Thyroid gland (tissue), 4 donors: ENCODE results near the gene PTPN22. TPM values are rescaled to one million over a fixed set of nuclear protein-coding genes. Genes with fewer than 3 reads are reported as not detected.

Source experiments
- DNase-seq, 2 donors: peaks; one replicate each; pipeline ENCODE4 v3.0.0-alpha.2; 2019
- H3K27ac ChIP-seq, 3 donors: fragments of 200-600 bp; sonication (generic); 1 replicate in 2 of 3; 2 replicates in 1 of 3; pipeline ENCODE4 v1.5.1; 2016 to 2019; ENCODE audit warnings: mild to moderate bottlenecking in 1 of 3, moderate library complexity in 1 of 3
- H3K27me3 ChIP-seq: fragments of 200-600 bp; sonication (generic); one replicate; pipeline ENCODE4 v1.5.1; 2019
- H3K36me3 ChIP-seq, 2 donors: fragments of 200-600 bp; sonication (generic); one replicate each; pipeline ENCODE4 v1.5.1; 2016 to 2019
- H3K4me1 ChIP-seq, 2 donors: fragments of 200-600 bp; sonication (generic); one replicate each; pipeline ENCODE4 v1.5.1; 2017 to 2019
- H3K4me3 ChIP-seq, 3 donors: fragments of 200-600 bp; sonication (generic); replicated peaks in 1 of 3; 1 replicate in 2 of 3; 2 replicates in 1 of 3; pipeline ENCODE4 v1.5.1; 2016; ENCODE audit warnings: mild to moderate bottlenecking in 1 of 3
- H3K9me3 ChIP-seq: fragments of 200-600 bp; sonication (generic); one replicate; pipeline ENCODE4 v1.5.1; 2017
- POLR2A ChIP-seq, 2 donors: fragments of 450-650 bp; IDR thresholded peaks; one replicate each; pipeline ENCODE4 v1.6.1; 2017; ENCODE audit warnings: antibody characterized with exemption in 2 of 2, mild to moderate bottlenecking in 2 of 2, moderate library complexity in 1 of 2
- WGBS, 2 donors: methylation state at CpG; one replicate each; pipeline ENCODE4 v1.1.5; 2017; 5-methylcytosine and 5-hydroxymethylcytosine counted together
- intact Hi-C: fragments of 100-400 bp; cut with DNase I; formaldehyde crosslinking; loops from one replicate; pipeline ENCODE4 v1.15.1; 2023
- total RNA-seq, 4 donors: library from RNA; depleted of rRNA; stranded (reverse); fragments of >200 nt; gene quantifications; one replicate each; pipeline ENCODE4 v1.2.3, GENCODE V29; 2016
- TF ChIP-seq, protein P1 (sequence below), 6 experiments: fragments of 200-600 bp in 3 of 6; fragments of 450-650 bp in 3 of 6; sonication (generic) in 3 of 6; IDR thresholded peaks; one replicate each; pipeline ENCODE4 v1.5.1; 2016 to 2019; ENCODE audit warnings: antibody characterized with exemption in 6 of 6, mild to moderate bottlenecking in 2 of 6, inconsistent platforms in 1 of 6, moderate library complexity in 1 of 6

Gene PTPN22
- total RNA-seq, 4 donors from 2014 or later = 0.89 to 6.2 (median 2.6) TPM; not detected in 1

DNA sequence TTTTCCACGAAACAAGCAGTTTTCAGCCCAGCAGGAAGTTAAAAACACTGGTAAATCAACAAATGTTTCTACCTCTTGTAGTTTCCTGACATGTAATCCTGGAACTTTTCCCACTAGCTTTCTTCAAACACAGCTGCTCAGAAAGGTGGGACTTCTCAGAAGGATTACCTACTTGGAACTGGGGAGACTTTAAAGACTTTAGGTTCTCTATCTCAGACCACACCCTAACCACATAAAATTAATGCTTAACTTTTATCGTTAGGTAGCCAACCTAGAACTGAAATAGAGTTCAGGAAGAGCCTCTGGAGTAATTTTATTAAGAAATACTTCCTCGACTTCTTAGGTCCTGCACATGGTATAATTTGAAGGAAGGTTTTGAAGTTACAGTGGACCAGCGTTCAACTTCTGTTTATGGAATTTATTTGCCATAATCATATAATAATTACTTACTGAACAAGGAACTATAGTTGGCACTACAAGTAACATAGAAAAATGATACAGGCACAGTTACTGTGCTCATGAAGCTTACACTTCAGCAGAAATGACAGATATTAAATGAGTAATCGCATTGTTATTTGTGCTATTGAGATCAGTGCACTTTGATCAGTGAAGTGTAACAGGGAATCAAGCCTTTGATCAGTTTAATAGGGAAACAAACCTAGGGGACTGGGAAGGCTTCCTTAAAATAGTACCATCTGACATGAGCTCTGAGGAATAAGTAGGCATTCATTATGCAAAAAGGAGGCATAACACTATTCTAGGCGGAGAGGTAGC lies 16.1 kb upstream of the PTPN22 start, which contains the start of gene BCL2L15:
BCL2L15 (minus strand) TSS at position 180 of the 774 bp plus-strand sequence. CDS start 206 bp downstream, outside the sequence.
- WGBS, 2 donors = 70 to 77% methylated on average over 6 of the region's 6 CpGs
- H3K27ac ChIP-seq = no peak within 1 kb of the TSS
- intact Hi-C loops = no loop called here

GRCh38 chr1:113886417-113887401 lies 15.2 kb upstream of the PTPN22 start:
- WGBS, 2 donors = 89 to 93% methylated on average over 17 of the region's 17 CpGs
- no peak for TF ChIP-seq POLR2A (IDR thresholded peaks at IDR 0.05)
- TF ChIP-seq, protein P1, sequence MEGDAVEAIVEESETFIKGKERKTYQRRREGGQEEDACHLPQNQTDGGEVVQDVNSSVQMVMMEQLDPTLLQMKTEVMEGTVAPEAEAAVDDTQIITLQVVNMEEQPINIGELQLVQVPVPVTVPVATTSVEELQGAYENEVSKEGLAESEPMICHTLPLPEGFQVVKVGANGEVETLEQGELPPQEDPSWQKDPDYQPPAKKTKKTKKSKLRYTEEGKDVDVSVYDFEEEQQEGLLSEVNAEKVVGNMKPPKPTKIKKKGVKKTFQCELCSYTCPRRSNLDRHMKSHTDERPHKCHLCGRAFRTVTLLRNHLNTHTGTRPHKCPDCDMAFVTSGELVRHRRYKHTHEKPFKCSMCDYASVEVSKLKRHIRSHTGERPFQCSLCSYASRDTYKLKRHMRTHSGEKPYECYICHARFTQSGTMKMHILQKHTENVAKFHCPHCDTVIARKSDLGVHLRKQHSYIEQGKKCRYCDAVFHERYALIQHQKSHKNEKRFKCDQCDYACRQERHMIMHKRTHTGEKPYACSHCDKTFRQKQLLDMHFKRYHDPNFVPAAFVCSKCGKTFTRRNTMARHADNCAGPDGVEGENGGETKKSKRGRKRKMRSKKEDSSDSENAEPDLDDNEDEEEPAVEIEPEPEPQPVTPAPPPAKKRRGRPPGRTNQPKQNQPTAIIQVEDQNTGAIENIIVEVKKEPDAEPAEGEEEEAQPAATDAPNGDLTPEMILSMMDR (IDR thresholded peaks at IDR 0.05) = no peak
- Histone ChIP-seq H3K27me3 (no peaks in the 10 kb centered on the region), H3K4me3 (no peak overlapping the region), H3K36me3 (no peaks in the 10 kb centered on the region), H3K27ac (no peak overlapping the region), H3K9me3 (no peaks in the 10 kb centered on the region), H3K4me1 (peaks cover 7 to 8% of the 10 kb centered on the region in 2 donors)
- intact Hi-C loops = no loop called here
- no peak for DNase-seq

More for the DNA sequence above, 16.1 kb upstream of the PTPN22 start, which contains the start of gene BCL2L15:
- TF ChIP-seq POLR2A (IDR thresholded peaks at IDR 0.05) = no peak
- TF ChIP-seq, protein P1 (IDR thresholded peaks at IDR 0.05) = no peak
- no peaks in the 10 kb centered on the region for H3K36me3 ChIP-seq
- H3K9me3 ChIP-seq = no peaks in the 10 kb centered on the region
- DNase-seq = no peak
- peaks cover 7 to 8% of the 10 kb centered on the region in 2 donors for H3K4me1 ChIP-seq
- H3K27me3 ChIP-seq = no peaks in the 10 kb centered on the region
- no peak within 1 kb of the TSS for H3K4me3 ChIP-seq

- Histone ChIP-seq H3K9me3 (no peaks in the 10 kb centered on the region), H3K27me3 (no peaks in the 10 kb centered on the region), H3K36me3 (no peaks in the 10 kb centered on the region), H3K4me1 (peaks cover 10 to 12% of the 10 kb centered on the region in 2 donors), H3K4me3 (no peak overlapping the region), H3K27ac (peak overlapping the region in 1 of 3 donors; percentile 80)
- DNase-seq = peak; percentile 8 to 44
- intact Hi-C loops = no loop called here
- WGBS, 2 donors = 55 to 56% methylated on average over 2 of the region's 2 CpGs
- TF ChIP-seq POLR2A (IDR thresholded peaks at IDR 0.05) = no peak
- TF ChIP-seq, protein P1 (IDR thresholded peaks at IDR 0.05) = no peak
Observed at GRCh38 chr1:113881661-113882060, 10.1 kb upstream of the PTPN22 start.

DNA sequence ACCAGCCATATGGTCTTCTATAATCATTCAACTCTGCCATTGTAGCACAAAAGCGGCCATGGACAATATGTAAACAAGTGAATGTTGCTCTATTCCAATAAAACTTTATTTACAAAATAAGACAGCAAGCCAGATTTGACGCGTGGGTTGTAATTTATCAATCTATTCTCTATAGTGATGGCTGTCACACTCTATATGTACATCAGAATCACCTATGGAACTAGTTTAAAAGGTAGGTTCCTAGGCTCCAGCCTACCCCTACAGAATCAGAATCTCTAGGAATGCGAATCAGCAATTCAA lies 8.2 kb upstream of the PTPN22 start:
- intact Hi-C loops = no loop called here
- Histone ChIP-seq H3K4me3 (no peak overlapping the region), H3K27ac (no peak overlapping the region), H3K27me3 (no peaks in the 10 kb centered on the region), H3K36me3 (no peaks in the 10 kb centered on the region), H3K9me3 (no peaks in the 10 kb centered on the region), H3K4me1 (peaks cover 10 to 12% of the 10 kb centered on the region in 2 donors)
- TF ChIP-seq POLR2A (IDR thresholded peaks at IDR 0.05) = no peak
- TF ChIP-seq, protein P1 (IDR thresholded peaks at IDR 0.05) = no peak
- DNase-seq = no peak
- WGBS, 2 donors = 98% methylated on average over 4 of the region's 4 CpGs
